C4-2B (cell line): ENCODE results near the gene PLA2G4C.

ENCODE experiments used
- H3K27ac ChIP-seq: fragments of 450-650 bp; 2 replicates; pipeline ENCODE4 v1.5.1; 2017
- ZFX ChIP-seq: fragments of 450-650 bp; IDR thresholded peaks from 2 replicates; pipeline ENCODE4 v1.6.1; 2017
- TF ChIP-seq, protein P1 (sequence below): fragments of 450-650 bp; conservative IDR thresholded peaks from 2 replicates; pipeline ENCODE4 v1.5.1; 2017; ENCODE audit warnings: mild to moderate bottlenecking

PLA2G4C gene

DNA sequence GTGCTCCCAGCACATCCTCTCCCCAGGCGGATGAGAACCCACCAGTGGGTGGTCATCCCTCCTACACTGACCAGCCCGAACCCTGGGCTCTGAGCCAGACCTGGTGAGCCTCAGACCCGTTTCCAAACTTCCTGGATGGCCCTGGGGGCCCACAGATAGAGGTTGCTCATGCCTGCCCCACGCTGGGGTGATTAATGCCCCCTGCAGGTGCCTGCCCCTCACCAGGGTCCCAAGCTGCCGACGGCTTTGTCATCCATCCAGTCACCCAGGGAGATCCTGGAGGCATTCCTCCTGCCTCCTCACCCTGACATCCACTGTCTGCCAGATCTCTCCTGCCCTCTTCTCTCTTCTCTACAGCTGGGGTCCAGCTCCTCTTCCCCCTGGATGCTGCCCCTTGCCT, 28.4 kb upstream of the PLA2G4C start:
- H3K27ac ChIP-seq, result no peak overlapping the region
- TF ChIP-seq ZFX, result no peak
- TF ChIP-seq, protein P1, sequence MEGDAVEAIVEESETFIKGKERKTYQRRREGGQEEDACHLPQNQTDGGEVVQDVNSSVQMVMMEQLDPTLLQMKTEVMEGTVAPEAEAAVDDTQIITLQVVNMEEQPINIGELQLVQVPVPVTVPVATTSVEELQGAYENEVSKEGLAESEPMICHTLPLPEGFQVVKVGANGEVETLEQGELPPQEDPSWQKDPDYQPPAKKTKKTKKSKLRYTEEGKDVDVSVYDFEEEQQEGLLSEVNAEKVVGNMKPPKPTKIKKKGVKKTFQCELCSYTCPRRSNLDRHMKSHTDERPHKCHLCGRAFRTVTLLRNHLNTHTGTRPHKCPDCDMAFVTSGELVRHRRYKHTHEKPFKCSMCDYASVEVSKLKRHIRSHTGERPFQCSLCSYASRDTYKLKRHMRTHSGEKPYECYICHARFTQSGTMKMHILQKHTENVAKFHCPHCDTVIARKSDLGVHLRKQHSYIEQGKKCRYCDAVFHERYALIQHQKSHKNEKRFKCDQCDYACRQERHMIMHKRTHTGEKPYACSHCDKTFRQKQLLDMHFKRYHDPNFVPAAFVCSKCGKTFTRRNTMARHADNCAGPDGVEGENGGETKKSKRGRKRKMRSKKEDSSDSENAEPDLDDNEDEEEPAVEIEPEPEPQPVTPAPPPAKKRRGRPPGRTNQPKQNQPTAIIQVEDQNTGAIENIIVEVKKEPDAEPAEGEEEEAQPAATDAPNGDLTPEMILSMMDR, result no peak

DNA sequence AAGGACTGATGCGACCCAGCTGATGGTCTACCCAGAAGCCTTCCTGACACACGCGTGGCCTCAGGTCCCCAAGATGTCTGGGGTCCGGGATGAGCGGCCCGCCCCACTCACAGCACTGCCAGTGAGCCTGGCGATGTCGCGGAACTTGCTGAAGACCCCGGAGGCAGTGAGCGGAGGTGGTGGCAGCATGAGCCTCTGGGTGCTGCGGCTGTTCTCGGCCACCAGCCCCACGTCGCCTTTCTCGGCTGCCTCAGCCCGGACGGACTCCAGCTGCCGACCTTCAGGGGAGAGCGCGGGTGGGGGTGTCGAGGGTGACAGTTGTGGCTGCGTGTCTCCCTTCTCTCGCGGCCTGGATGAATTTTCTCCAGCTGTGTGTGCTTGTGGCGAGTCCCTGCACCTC, 26.8 kb upstream of the PLA2G4C start:
- H3K27ac ChIP-seq, result no peak overlapping the region
- TF ChIP-seq ZFX, result no peak
- TF ChIP-seq, protein P1, result no peak

DNA sequence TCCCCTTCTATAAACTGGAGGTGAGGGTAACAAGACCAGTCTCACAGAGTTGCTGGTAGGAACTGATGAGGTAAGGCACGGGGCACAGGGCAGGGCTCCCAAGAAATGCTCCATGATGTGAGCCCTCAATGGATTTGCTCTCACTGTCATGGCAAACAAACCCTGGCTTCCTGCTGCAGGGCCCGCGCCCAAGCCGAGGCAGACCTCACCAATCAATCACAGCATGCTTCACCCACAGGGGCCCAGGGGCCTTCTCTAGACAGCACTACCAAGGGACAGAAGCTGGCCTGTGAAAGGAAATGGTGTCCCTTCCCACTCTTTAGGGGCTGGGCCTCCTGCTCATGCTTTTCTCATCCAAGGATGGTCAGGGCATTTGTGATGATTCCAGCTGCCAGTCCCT, 25.9 kb upstream of the PLA2G4C start:
- TF ChIP-seq ZFX, result no peak
- TF ChIP-seq, protein P1, result no peak
- no peak overlapping the region for H3K27ac ChIP-seq

DNA sequence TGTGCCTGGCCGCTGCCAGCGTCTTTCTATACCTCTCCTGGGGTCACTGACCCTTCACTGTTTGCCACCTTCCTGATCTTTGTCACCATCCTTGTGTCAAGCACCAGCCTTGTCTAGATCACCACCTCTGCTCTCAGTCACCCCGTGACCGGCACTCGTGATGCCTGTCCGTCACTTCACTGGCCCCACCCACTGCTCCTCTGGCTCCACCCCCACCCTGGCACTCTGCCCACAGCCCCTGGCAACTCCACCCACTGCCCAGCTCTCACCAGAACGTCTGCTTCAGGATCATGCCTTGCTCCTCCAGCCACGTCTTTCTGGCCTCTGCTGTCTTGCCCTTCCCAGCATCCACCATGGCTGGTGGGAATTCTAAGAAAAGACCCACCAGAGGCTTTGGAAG, 24.8 kb upstream of the PLA2G4C start:
- TF ChIP-seq, protein P1, result no peak
- no peak for TF ChIP-seq ZFX
- H3K27ac ChIP-seq, result no peak overlapping the region

DNA sequence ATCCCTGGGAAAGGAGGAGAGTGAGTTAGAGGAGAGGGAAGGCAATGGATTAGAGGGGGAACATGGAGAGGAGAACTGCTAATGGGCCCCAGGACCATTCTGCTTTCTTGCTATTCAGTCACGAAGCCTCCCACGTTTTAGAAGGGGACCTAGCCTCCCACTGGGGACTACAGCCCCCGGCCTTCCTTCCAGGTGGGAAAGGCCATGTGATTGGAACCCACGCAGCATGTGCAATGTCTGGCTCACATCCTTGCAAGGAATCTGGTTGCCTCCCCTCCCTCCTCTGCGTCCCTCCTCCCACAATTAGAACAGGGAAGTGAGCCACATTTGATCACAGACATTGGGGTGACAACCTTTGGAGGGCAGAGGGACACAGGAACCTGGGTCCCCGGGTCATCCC, 22.5 kb upstream of the PLA2G4C start:
- TF ChIP-seq ZFX, result no peak
- TF ChIP-seq, protein P1, result no peak
- H3K27ac ChIP-seq, result no peak overlapping the region

DNA sequence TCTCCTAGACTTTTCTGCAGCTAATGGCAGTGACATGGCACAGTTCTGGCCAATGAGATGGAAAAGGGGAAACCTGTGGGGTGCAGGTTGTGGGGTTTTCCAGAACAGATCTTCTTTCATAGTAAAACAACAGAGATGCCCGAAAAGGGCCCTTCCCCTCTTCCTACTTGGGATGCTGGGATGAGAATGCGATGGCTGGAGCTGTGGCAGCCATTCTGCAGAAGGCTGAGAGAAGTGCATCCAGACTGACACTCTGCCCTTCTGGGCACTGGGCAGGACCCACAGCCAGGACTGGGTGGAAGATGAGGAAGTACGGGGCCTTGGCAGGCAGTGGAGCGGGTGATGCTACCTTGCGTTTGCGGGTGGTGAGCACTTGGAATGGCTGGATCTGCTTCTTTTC, 16.9 kb upstream of the PLA2G4C start:
- H3K27ac ChIP-seq, result no peak overlapping the region
- TF ChIP-seq, protein P1, result no peak
- no peak for TF ChIP-seq ZFX

DNA sequence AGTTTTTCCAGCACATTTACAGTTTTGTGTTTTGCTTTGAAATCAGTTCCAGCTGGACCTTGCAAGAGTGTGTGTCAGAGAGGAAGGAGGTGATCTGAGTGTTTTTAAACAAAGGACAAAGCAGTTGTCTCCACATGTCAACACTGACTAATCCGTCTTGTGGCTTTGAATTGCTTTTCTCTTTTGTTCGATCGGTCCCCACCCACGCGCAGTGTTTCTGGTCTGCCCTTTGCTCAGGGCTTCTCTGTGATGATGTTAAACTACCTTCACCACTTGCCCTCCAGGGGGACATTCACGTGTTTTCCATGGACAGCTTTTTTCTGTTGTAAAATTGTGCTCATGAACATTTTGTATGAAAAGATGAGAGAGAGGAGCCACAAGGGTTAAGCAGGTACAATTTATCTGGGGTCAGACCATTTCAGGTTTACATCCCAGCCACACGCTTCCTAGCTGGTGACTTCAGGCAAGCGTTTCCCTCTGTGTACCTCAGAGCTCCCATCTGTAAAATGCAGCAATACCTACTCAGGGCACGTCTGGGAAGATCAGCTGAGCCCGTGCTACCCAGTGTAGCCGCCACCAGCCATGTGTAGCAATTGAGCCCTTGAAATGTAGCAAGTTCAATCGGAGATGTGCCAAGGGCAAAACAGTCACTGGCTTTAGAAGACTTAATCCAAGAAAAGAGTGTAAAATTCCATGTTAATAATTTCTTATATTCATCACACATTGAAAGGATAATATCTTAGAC, 13.5 kb upstream of the PLA2G4C start:
- no peak overlapping the region for H3K27ac ChIP-seq
- TF ChIP-seq, protein P1, result no peak
- no peak for TF ChIP-seq ZFX
